Measurements from ENCODE around the gene GALM.

GALM gene

GRCh38 chr2:38649176-38649728, 16.7 kb upstream of the GALM start:
- DNase-seq (ENCODE audit: low read depth in 1 of 2, low spot score in 1 of 2): no peak

- no peak for DNase-seq (ENCODE audit: low read depth in 1 of 2, low spot score in 1 of 2)
These were observed 15.9 kb upstream of the GALM start for GRCh38 chr2:38650012-38650411.

DNA sequence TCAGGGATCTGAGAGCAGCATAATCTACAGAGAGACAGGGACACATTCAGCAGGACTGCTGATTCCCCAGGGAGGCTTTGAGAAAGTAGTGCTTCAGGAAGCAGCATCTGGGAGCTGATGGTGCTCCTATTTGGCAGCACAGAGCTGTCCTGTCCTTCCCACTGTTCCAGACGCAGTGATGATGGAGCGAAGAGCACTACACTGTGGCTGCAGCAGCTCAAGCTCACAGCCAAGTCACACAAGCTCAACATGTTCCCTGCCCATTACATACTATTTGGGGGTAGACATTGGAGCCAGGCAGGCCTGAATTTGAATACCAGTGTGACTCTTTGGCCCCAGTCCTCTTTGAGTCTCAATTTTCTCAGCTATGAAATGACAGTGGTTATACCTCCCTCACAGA, 15.2 kb upstream of the GALM start:
- no peak for DNase-seq (ENCODE audit: low read depth in 1 of 2, low spot score in 1 of 2)

DNA sequence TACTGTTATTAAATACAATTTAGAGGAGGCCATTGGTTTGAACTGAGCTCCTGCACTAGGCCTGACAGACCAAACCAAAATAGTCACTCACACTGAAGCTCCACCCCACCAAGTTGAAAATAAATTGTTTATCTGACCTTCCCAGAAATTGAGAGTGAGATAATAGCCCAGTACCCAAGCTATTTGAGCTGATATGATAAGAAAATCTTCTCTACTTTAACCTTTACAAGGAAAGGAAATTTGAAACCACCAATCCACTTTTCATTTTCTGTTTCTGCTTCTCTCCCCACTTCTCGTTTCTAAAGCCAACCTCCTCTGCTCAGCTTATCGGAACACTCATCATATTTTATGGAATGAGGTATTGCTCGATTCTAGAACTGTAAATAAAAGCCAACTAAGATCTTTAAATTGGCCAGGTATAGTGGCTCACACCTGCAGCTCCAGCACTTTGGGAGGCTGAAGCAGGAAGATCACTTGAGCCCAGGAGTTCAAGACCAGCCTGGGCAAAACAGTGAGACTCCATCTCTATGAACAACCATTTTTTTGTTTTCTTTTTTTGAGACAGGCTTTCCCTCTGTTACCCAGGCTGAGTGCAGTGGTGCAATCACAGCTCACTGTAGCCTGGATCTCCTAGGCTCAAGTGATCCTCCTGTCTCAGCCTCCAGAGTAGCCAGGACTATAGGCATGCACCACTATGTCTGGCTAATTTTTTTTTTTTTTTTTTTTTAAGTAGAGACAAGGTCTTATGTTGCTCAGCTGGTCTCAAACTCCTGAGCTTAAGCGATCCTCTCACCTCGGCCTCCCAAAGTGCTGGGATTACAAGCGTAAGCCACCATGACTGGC, 13.3 kb upstream of the GALM start:
- DNase-seq (ENCODE audit: low read depth in 1 of 2, low spot score in 1 of 2): no peak

GRCh38 chr2:38653380-38653714, 12.6 kb upstream of the GALM start:
- DNase-seq (ENCODE audit: low read depth in 1 of 2, low spot score in 1 of 2): no peak

DNA sequence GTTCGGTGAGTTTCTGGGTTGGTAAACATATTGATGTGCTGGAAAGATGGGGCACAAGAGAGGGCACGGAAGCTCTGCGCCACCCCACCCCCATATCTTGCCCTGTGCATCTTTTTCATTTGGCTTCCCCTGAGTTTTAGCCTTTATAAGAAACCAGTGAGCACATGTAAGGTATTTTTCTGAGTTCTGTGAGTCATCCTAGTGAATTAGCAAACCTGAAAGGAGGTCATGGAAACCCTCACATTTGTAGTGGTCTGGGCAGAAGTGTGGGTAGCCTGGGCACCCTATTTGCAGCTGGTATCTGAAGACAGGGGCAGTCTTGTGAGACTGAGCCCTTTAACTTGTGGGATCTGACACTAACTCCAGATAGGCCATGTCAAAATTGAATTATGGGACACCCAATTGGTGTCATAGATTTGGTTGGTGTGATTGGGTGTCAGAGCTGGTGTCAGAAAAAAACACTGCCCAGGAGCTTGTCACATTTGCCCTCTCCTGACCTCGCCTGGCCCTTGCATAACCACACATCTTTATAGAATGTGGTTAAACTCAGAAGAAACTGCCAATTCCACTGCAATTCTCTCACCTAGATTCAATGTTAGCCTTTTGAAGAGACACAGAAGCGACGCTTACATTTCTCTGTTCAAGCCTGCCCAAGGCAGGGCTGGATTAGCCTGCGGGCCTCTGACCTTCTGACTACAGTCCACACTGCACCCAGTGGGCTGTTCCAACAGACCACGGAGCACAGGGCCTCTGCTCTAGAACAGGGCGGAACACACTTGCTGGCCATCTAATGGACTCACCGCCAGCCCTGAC, 12.0 kb upstream of the GALM start:
- DNase-seq (ENCODE audit: low read depth in 1 of 2, low spot score in 1 of 2): peak in 1 of 2 donors; percentile 32

DNA sequence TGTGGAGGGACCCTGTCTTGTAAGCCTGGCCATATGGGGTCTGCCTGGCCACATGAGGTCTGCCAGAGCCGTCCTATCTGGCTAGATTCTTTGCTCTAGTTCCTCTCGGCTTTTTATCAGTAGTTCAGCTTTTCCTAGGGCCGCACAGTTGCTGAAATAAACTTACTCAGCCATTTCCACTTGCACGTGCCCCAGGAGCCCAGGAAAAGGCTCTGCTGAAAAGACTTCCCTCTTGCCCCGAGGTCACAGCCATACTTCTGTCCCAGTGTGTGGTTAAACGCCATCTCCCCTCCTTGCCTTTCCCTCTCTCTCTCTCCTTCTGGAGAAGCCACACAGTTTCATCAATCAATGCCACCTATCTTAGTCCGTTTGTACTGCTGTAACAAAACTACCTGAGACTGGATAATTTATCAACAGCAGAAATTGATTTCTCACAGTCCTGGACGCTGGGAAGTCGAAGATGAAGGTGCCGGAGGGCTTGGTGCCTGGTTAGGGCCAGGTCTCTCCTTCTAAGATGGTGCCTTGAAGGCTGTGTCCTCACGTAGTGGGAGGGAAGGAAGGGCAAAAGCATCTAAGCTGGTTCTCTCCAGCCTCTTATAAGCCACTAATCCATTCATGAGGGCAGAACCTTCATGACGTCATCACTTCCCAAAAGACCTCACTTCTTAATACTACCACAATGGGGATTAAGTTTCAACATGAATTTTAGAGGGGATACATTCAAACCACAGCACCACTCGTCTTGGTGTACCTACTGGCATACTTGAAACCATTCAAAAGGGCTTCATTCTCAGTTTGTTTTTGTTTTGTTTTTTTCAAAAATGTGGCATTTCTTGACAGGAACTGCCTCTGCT, 11.2 kb upstream of the GALM start:
- DNase-seq (ENCODE audit: low read depth in 1 of 2, low spot score in 1 of 2): no peak

- DNase-seq (ENCODE audit: low read depth in 1 of 2, low spot score in 1 of 2): no peak
These were observed 10.5 kb upstream of the GALM start for GRCh38 chr2:38655441-38655840.

- DNase-seq (ENCODE audit: low read depth in 1 of 2, low spot score in 1 of 2): no peak
These were observed 8.9 kb upstream of the GALM start for GRCh38 chr2:38656866-38657480.

GRCh38 chr2:38658613-38659012, 7.3 kb upstream of the GALM start:
- no peak for DNase-seq (ENCODE audit: low read depth in 1 of 2, low spot score in 1 of 2)

- DNase-seq (ENCODE audit: low read depth in 1 of 2, low spot score in 1 of 2): no peak
These were observed 6.8 kb upstream of the GALM start for GRCh38 chr2:38659115-38659514.

GRCh38 chr2:38660282-38660681, 5.6 kb upstream of the GALM start:
- DNase-seq (ENCODE audit: low read depth in 1 of 2, low spot score in 1 of 2): no peak

- DNase-seq (ENCODE audit: low read depth in 1 of 2, low spot score in 1 of 2): no peak
These were observed 4.6 kb upstream of the GALM start for GRCh38 chr2:38661306-38661705.

GRCh38 chr2:38666556-38666910, 619 bp downstream of the GALM start:
- no peak for DNase-seq (ENCODE audit: low read depth in 1 of 2, low spot score in 1 of 2)

DNA sequence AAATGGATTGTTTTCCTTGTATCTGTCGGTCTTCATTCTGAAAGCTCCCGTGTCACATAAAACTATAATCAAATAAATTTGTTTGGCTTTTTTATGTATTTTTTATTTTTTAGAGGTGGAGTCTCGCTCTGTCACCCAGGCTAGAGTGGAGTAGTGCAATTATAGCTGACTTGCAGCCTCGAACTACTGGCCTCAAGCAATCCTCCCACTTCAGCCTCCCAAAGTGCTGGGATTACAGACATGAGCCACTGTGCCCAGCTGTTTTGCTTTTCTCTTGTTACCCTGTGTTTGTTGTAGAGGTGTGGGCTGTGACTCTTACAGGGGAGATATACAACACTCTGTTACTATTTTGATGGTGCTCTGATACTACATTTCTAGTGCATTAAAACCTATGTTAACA, 2.2 kb downstream of the GALM start:
- DNase-seq (ENCODE audit: low read depth in 1 of 2, low spot score in 1 of 2): no peak

DNA sequence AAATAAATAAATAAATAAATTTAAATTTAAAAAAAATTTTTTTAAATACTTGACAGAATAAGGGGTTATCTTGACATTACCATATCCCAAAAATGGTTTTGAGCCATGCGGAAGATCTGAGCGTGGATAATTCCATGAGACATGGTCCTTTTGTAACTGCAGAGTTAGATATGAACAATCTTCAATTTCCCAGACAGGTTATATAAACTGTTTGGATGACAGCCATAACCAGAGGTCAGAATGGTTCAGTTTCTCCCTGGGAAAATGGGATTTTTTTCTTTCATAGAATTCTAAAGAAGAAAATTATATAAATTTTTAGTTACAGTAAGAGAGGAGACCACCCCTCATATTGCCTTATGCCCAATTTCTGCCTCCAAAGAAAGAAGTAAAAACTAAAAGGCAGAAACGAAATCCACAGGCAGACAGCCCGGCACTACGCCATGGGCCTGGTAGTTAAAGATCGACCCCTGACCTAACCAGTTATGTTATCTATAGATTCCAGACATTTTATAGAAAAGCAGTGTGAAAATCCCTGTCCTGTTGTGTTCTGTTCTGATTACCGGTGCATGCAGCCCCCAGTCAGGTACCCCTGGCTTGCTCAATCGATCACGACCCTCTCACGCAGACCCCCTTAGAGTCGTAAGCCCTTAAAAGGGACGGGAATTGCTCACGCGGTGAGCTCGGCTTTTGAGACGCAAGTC, 3.0 kb downstream of the GALM start:
- no peak for DNase-seq (ENCODE audit: low read depth in 1 of 2, low spot score in 1 of 2)

DNA sequence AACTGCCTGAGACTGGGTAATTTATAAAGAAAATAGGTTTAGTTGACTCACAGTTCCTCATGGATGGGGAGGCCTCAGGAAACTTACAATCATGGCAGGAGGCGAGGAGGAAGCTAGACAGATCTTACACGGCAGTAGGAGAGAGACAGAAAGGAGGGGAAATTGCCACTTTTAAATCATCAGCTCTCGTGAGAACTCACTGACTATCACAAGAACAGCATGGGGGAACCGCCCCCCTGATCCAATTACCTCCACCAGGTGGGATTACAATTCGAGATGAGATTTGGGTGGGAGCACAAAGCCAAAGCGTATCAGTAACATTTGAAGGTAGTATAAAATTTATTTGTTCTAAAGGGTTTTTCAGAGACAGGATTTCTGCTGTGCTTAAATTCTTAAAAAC, 5.4 kb downstream of the GALM start:
- DNase-seq (ENCODE audit: low read depth in 1 of 2, low spot score in 1 of 2): no peak

DNA sequence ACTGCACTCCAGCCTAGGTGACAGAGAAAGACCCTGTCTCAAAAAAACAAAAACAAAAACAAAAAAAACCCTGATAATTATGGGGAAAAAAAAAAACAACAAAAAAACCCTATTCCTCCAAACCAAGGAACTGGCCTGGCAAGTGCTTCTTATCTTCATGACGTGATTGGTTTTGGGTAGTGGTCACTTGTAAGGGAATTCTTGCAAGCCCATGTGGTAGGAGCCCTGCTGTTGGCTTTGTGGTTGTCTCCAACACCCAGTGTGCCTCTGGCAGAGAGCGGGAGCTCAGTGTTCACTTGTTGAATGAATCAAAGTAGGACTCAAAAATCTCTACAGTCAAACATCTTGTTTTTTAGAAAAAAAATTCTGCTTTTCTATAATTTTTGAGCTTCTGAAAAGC, 6.0 kb downstream of the GALM start:
- no peak for DNase-seq (ENCODE audit: low read depth in 1 of 2, low spot score in 1 of 2)

DNA sequence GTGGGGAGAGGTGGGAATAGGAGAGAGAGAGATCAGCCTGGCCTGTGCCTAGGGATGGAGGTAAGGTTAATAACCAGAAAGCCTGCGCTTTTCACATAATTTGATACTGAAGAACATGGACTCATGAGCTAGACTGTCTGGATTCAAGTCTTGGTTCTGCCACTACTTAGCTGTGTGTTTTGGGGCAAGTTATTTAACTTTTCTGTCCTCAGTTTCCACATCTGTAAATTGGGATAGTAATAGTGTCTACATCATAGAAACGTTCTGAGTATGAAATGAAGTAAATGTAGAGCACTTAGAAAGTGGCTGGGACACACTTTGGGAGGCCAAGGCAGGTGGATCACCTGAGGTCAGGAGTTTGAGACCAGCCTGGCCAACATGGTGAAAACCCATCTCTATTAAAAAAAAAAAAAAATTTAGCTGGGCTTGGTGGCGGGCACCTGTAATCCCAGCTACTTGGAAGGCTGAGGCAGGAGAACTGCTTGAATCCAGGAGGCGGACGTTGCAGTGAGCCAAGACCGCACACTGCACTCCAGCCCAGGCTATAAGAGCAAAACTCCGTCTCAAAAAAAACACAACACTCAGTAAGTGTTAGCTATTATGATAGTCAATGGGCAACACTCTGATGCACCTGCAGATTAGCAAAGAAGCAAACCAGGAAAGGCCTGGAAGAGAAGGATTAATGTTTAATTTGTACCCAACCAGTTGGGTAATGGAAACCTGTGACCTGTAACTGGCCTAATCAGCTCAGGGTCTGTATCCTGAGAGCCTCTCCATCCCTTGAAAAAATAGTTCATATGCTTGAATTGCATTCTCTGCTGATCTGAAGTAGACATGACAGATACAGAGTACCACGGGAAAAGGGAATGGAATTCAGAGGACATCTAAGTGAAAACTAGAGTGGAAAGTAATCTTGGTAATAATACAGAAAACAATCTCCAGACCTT, 6.8 kb downstream of the GALM start:
- no peak for DNase-seq (ENCODE audit: low read depth in 1 of 2, low spot score in 1 of 2)

Measured in activated T-helper 1 cell treated with anti-CD3 and anti-CD28 coated beads, Interleukin-2, amount 50 U/mL, for 16 hours (primary cell).